Activated CD4-positive, alpha-beta T cell treated with anti-CD3 and anti-CD28 coated beads for 48 hours (primary cell): ENCODE data around the gene PRR33.

Source experiments
- DNase-seq: peaks from one replicate; pipeline ENCODE4 v3.0.0-alpha.2; 2020

PRR33 gene

DNA sequence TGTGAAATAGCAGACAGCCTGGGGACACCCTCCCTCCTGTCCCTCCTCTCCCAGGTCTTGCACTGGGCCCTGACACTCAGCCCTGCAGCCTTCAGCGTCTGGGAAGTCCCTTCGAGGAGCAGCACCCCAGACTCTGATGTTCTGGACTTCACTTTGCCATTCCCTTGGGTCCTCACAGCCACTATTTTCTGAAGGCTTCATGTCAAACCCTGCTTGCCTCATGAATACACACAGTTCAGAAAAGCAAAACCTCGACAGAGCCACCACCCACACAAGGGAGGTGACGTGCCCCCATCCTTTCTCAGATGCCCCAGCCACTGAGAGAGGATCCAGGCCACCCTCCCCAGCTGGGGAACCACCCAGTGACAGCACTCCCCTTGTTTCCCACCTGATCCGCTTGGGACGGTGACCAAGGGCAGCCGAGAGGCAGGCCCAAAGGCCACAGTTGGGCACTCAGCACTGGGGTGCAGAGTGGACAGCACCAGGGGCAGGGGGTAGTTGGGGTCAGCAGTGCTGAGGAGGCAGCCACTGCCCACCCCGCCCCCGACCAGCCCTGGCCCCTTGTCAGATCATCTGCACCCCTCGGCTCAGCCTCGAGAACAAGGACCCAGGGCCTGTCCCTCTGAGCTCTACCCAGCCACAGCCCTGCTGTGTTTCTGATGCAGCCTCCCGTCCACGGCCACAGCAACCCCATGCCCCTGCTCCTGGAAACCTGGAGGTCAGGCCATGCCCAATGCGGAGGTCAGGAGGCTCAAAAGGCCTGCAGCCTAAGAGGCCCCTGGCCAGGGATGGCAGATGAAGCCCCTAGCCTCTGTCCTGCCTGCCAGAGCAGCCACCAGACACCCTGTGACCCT, 24.7 kb upstream of the PRR33 start:
- no peak for DNase-seq

DNA sequence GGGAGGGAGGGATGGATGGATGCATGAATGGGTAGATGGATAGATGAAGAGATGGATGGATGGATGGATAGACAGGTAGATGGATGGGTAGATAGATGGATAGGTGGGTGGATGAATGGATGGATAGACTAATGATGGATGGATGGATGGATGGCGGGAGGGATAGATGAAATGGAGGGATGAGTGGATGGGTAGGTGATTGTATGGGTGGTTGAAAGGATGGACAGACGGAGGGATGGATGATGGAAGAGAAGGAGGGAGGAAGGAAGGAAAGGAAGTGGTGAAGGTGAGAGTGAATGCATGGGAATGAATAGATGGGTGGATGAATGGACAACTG, 24.1 kb upstream of the PRR33 start:
- DNase-seq: no peak

DNA sequence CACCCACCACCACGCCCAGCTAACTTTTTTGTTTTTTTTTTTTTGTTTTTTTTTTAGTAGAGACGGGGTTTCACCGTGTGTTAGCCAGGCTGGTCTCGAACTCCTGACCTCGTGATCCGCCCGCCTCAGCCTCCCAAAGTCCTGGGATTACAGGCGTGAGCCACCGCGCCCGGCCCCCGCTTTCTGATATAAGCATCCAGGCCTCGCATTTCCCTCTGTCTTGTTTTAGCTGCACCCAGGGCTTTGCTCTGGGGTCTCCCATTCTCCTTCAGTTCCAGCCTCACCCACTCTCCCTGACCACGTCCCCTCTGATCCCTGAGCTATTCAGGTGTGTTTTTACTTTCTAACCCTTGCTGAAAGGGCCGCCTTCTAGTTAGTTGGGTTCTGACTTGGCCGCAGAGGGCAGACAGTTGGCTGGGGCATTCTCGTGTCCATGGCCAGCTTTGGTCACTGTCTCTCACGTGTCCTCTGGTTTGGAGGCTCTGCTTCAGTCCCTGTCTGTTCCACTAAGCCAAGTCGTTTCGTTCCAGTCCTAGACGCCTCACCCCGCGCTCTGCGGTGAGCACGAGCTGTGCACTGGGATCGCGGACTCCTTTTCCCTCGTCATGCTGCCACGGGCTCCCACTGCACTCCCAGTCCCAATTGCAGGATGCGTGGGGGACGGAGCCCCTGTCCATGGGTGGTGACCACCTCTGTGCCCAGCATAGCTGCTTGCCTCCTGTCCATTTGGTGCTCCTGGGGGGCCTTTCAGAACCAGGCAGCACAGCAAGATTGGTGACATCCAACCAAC, 21.8 kb upstream of the PRR33 start:
- no peak for DNase-seq

DNA sequence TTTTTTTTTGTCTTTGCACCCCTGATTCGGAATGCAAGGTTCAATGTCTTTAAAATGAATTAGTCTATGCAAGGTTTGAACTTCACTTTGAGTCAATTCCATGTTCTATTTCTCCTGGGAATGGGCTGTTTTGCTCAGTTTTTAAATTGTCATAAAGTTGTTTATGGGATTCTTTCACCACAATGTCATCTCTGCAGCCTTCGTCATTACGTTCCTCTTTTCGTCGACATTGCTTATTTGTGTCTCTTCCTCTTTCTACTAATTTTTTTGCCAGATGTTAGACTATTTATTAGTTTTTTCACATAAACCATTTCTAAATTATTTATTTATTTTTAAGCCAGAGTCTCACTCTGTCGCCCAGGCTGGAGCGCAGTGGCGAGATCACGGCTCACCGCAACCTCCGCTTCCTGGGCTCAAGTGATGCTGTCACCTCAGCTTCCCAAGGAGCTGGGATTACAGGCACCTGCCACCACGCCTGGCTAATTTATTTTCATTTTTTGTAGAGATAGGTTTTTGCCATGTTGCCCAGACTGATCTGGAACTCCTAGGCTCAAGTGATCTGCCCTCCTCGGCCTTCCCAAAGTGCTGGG, 20.7 kb upstream of the PRR33 start:
- no peak for DNase-seq

DNA sequence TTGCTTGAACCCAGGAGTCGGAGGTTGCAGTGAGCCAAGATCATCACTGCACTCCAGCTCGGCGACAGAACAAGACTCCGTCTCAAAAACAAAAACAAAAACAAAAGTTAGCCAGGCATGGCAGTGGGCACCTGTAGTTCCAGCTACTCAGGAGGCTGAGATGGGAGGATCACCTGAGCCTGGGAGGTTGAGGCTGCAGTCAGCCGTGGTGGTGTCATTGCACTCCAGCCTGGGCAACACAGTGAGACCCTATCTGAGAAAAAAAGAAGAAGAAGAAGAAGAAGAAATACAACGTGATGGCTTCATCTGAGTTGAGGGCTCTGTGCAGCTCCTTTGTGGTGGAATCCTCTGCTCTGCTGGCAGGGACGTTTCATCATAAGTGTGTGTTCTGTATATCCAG, 17.8 kb upstream of the PRR33 start:
- DNase-seq: no peak

DNA sequence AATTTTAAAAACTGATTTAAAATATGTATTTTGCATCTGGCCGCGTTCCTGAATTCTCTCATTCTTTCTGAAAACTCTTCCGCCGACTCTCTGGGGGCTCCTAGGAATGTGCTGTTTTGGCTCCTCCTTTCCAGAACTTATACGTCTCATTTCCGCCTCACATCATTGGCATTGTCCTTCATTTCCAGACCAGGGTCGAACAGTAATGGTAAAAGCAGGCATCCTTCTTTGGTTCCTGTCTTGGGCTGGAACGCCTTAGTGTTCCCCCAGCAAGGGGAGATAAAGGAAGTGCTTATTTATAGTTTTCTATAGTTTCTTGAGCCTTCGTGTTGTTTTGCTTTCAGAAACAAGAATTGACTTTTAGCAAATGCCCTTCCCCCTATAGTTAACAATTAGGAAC, 16.9 kb upstream of the PRR33 start:
- no peak for DNase-seq

DNA sequence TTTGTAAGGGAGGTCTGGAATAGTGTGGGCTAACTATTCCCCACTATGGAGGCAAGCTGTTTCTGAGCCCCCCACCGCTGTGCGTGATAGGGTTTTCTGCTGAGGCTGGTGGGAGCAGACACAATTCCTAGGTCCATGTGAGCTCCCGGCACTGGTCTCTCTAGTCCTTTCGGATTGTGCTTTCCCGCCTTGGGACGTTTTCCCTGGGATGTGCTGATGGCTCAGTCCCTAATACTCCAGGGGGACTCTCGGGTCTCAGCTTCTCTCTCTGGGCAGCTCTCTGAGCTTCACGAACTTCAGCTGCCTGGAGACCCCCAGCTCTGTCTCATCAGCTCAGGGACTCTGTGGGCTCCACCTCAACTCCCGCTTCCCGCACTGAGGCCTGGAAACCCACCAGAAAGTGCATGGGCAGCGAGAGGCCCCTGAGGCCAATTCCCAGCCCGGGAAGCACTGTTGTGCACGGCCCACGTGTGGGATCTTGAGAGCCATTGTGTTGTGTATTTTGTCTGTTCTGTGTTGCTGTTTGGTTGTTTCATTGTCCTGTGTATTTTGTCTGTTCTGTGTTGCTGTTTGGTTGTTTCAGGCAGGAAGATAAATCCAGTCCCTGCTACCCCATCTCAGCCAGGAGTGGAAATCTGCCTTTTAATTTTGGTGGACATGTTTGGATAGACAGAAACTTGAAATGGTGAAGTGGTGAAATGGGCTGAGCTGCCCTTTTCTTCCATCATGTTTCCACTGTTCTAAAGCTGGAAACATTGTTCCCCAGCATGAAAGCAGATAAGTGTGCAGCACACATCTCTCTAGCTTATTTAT, 15.1 kb upstream of the PRR33 start:
- DNase-seq: no peak

DNA sequence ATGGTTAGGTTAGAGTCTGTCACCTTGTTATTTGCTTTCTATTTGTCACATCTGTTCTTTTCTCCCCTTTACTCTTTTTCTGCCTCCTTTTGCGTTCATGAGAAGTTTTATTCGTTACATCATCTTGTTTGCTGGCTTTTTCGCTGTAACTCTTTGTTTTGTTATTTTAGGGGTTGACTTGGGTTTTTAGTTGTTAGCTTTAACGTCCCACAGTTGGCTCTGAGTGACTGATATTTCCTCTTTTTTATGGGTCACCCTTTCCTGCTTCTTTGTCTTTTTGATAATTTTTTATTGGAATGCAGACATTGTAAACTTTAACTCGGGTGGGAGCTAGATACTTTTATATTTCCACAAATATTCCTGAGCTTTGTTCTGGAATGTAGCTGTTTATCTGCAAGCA, 14.5 kb upstream of the PRR33 start:
- DNase-seq: no peak

DNA sequence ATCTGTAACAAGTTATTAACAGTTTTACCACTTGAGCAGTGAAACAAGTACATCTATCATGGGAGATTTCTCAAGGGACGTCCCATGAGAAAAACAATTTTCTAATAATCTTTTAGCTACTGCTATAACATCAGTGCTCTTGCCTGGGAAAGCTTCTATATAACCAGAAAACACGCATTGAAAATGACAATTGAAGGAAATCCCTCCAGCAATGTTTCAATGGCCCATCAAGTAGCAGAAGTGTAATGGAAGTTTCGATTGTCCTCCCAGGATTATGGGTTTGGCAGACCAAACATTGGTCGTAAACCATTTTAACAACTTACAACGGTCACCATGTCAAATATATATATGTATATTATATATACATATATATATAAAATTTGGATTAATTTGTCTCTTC, 8.0 kb upstream of the PRR33 start:
- DNase-seq: no peak

DNA sequence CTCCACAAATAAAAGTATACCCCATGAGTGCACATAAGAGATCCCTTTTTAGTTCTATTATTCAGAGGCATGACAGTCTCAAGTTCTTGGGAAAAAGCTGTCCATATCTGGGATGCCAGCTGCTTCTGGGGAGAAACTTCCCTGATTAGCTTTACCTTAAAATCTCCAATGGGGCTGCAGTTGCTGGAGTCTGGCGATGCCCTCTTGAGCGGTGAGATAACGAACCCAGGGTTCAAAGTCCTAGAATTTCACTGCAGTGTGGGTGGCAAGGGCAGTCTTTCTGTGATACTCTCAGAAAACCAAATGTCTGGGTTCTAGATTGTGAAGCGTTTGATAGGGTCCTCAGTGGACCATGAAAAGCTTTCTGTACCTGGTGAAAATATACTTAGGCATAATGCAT, 7.4 kb upstream of the PRR33 start:
- DNase-seq: no peak

DNA sequence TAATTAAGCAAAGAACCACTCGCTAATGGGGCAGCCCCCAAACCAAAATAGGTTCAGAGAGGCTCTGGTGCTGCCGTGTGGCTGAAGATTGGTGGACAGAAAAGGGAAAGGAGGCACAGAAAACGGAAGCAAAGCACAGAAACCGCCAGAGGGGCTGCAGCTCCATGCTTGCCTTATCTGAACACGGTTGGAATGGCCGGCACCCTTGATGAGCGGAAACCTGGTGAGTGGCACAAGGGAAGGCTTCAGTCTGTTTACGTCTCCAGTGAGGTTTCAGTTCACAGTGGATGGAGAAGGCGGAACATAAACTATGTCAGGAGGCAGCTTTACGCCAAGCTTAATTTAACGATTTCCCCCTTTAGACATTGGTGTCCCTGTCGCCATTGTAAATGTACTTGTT, 5.2 kb upstream of the PRR33 start:
- DNase-seq: no peak

DNA sequence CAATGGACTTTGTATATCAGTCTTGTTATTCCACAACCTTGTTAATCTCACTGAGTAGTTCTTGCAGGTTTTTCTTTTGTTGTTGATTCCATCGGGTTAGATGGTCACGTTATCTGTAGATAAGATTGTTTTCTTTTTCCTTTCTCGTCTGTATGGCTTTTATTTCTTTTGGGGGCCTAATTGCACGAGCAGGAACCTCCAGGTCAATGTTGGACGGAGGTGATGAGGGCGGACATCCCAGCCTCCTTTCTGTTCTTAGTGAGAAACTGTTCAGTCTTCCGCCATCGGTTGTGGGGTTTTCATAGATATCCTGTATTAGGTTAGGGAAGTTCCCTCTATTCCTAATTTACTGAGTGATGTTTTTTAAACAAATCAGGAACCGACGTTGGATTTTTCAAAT, 4.8 kb upstream of the PRR33 start:
- no peak for DNase-seq

DNA sequence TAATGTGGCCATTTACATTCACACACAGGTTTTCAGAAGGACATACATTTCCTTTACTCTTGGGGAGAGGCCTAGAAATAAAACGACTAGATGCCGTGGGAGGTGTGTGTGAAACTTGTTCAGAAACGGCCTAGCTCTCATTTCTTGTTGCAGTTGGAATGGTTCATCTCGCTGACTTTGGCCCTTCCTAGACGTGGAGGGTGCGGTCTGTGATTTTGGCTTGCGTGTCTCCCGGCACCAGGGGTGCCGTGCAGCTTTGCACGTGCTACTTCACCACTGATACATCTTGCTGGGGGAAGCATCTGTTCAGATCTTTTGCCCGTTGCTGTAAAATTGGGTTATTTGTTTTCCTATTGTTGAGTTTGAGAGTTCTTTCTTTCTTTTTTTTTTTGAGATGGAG, 3.1 kb upstream of the PRR33 start:
- DNase-seq: no peak

DNA sequence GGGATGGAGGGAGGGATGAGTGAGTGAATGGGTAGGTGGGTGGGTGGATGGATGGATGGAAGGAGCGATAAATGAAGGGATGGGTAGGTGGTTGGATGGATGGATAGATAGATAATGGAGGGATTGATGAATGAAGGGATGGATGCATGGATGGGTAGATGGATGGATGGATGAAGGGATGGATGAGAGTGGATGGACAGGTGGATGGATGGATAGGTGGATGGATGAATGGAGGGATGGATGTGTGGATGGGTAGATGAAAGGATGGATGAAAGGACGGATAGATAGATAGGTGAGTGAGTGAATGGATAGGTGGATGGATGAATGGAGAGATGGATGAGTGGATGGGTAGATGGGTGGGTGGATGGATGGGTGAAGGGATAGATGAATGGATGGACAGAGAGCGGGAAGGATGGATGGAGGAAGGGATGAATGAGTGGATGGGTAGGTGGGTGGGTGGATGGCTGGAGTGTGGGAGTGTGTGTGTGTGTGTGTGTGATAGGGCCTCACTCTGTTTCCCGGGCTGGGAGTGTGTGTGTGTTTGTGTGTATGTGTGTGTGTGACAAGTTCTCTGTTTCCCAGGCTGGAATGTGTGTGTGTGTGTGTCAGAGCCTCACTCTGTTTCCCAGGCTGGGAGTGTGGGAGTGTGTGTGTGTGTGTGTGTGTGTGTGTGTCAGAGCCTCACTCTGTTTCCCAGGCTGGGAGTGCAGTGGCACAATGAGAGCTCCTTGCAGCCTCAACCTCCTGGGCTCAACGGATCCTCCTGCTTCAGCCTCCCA, 2.1 kb upstream of the PRR33 start:
- no peak for DNase-seq

DNA sequence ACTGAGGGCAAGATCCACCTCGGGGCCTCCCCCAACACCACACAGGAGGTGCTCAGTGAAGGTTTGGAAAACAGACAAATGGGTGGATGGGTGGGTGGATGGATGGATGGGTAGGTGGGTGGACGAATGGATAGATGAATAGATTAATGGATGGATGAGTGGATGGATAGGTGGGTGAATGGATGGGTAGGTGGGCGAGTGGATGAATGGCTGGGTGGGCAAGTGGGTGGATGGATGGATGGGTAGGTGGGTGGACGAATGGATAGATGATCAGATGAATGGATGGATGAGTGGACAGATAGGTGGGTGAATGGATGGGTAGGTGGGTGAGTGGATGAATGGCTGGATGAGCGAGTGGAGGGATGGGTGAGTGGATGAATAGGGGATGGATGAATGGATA, 863 bp upstream of the PRR33 start:
- DNase-seq: no peak

DNA sequence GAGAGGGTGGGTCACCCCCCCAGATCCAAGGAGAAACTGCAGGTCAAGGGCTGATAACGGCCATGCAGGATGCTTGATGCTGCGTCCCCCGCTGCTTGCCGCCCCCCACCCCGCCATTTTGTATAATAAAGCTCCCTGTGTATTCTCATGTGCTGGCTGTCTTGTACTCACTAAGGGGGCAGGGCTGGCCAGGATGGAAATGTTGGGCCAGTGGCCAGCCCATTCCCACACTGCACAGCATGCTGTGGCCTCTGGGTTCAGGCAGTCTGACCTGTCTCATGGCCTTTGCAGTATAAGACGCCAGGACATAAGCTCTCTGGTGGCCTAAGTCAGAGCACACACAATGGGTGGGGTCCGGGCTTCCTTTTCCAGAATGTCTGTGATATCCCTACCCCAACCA, 421 bp upstream of the PRR33 start:
- DNase-seq: no peak

DNA sequence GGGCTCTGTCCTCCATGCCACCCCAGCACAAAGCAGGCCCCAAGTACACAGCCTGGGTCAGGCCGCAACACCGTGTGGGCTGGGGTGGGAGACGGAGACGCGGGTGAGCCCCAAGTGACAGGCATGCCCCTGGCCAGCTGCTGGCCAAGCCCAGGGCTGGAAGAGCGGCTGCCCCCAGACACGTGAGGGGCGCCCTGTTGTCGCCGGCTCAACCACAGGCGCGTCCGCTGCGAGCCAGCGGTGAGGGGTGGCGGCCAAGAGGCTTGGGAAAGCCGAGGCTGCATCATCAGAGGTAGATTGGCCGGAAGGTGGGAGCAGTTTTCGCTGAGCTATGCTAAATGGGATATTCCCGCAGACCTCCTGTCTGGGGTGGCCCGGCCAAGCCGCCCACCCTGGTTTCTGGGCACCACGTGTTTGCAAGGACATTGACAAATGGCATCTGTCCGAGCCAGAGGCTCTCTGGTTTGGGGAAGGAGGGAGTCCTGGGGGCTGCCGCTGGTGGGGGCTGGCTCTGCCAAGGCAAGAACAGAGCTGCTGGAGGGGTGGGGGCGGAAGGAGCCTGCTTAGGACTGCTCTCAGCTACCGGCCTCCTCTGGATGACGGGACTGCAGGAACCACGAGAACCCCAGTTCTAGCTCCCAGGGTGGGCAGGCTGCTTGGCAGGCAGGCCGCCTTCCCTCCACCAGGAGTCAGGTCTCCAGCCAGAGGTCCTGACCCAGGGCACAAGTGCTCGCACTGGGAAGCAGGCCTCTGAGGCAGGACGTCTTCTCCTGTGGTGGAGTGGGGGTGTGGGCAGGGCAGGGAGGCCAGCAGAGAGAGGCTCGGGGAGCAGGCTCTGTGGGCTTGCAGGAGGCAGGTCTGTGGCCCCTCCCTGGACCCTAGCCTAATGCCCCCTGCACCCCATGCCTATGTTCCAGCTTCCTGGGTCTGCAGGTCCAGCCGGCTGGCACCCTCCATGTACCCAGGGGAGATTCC, 552 bp downstream of the PRR33 start:
- DNase-seq: no peak

DNA sequence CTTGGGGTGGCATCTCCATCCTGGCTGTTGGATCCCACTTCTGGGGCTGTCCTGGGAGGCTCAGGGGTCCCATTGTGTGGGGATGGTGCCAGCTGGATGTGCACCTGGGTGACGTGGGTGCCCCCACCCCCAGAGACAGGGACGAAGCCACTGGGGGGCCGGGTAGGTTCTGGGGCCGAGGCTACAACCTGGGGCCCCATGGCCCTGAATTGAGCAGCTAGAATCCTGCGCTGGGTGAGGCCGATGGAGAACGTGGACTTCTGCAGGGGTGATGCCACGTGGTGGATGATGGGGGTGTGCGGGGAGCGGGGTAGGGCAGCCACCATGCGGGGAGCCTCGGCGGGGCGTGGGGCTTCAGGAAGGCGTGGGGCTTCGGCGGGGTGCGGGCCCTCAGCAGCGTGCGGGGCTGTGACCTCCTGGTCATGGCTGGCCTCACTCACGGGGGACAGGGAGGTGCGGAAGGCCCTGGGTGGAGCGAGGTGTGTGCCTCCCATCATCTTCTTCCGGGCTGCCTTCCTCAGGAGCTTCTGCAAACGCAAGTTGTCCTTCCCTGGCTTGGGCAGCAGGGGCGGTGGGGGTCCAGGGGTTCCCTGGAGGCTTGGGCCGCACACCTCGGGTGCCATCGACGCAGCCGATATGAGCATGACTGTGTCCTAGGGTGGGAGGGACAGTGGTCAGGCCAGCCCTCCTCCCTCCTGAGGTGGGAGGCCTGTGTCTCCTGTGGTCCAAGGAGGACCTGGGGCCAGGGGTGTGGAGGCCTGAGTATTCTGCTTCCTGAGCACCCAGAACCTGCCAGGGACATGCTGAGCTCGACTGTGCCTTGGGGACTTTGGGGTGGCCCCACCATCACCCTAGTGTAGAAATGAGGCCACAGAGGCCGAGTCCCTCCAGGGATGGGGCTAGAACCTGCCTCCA, 1.5 kb downstream of the PRR33 start:
- DNase-seq: peak; percentile 54

DNA sequence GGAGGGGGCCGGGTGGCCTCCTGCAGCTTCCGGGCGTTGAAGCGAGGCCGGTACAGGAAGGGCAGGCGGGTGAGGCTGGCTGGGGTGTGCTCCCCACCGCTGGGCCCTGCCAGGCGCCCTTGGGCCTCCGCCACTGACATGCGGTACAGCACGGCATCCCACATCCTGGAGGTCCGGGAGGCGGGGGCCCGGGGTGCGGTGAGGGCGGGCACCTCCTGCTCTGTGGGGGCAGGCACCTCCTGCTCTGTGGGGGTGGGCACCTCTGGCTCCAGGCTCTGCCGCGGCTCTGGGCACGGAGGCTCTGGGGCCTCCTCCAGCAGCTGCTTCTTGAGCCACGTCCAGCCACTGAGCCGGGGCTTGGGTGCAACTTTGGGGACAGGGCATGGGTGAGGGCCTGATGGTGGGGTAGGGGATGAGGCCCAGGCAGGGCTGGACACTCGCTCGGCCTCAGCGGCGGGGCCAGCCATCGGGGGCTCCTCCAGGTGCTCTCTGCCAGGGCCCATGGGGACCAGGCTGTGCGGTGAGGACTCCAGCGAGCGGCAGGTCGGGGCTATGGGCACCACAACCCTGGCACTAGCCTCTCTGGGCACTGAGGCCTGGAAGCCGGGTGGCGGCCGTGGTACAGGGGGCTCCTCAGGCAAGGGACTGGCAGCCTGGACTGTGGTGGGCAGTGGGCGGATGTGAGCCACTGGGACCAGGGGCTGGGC, 2.3 kb downstream of the PRR33 start:
- peak; percentile 73 for DNase-seq
